SJCRH30 (cell line): Measurements from ENCODE around the gene NDUFB10. TPM values are rescaled to one million over a fixed set of nuclear protein-coding genes. Genes with fewer than 3 reads are reported as not detected.
"Not testable (repeated sequence)": the region's sequence is repeated elsewhere in the genome, so short reads cannot be mapped to it uniquely, and the experiment has no call there.

Experiments
- DNase-seq, 2 experiments: peaks; one replicate each; pipeline ENCODE4 v3.0.0-alpha.2; 2015 to 2020
- H3K27ac ChIP-seq: fragments of 250-450 bp; sonication (Bioruptor Pico); 2 replicates; pipeline ENCODE4 v1.5.1; 2020; ENCODE audit warnings: mild to moderate bottlenecking, moderate library complexity
- H3K27me3 ChIP-seq: fragments of 250-450 bp; sonication (Bioruptor Pico); 2 replicates; pipeline ENCODE4 v1.5.1; 2020; ENCODE audit warnings: mild to moderate bottlenecking, moderate library complexity
- H3K36me3 ChIP-seq: fragments of 250-450 bp; sonication (Bioruptor Pico); 2 replicates; pipeline ENCODE4 v1.5.1; 2020; ENCODE audit warnings: mild to moderate bottlenecking, moderate library complexity
- H3K4me1 ChIP-seq: fragments of 250-450 bp; sonication (Bioruptor Pico); 2 replicates; pipeline ENCODE4 v1.5.1; 2020; ENCODE audit warnings: mild to moderate bottlenecking, moderate library complexity
- H3K4me3 ChIP-seq: fragments of 250-450 bp; sonication (Bioruptor Pico); 2 replicates; pipeline ENCODE4 v1.5.1; 2020; ENCODE audit warnings: mild to moderate bottlenecking, moderate library complexity
- H3K9me3 ChIP-seq: fragments of 250-450 bp; sonication (Bioruptor Pico); replicated peaks from 2 replicates; pipeline ENCODE4 v1.5.1; 2020; ENCODE audit warnings: mild to moderate bottlenecking, moderate library complexity
- total RNA-seq: library from RNA; depleted of rRNA; stranded (reverse); fragments of >200 nt; shearing (Covaris generic); gene quantifications from 2 replicates; pipeline ENCODE4 v1.2.3, GENCODE V29; 2014

Gene NDUFB10
- total RNA-seq, 1 experiment from 2014 or later, result 157 TPM

- no peak for DNase-seq
- Histone ChIP-seq H3K4me1 (peaks cover 5% of the 10 kb centered on the region; the same call in 1 of the 2 replicates), H3K36me3 (no peaks in the 10 kb centered on the region), H3K27ac (no peak overlapping the region), H3K27me3 (no peaks in the 10 kb centered on the region), H3K4me3 (no peak overlapping the region), H3K9me3 (no peaks in the 10 kb centered on the region)
These were observed 20.4 kb upstream of the NDUFB10 start for GRCh38 chr16:1938910-1939309.

- H3K4me1 ChIP-seq, H3K27ac ChIP-seq, DNase-seq, H3K36me3 ChIP-seq, H3K4me3 ChIP-seq, H3K27me3 ChIP-seq, H3K9me3 ChIP-seq: not testable (repeated sequence)
These were observed 19.5 kb upstream of the NDUFB10 start for GRCh38 chr16:1939833-1940232.

- Histone ChIP-seq H3K27ac (no peak overlapping the region), H3K4me1 (peaks cover 2% of the 10 kb centered on the region; the same call in 1 of the 2 replicates), H3K27me3 (no peaks in the 10 kb centered on the region), H3K9me3 (no peaks in the 10 kb centered on the region), H3K4me3 (no peak overlapping the region), H3K36me3 (no peaks in the 10 kb centered on the region)
- DNase-seq, result no peak
These were observed 18.8 kb upstream of the NDUFB10 start for GRCh38 chr16:1940273-1941161.

GRCh38 chr16:1941162-1942046 lies 17.9 kb upstream of the NDUFB10 start:
- Histone ChIP-seq H3K27me3 (no peaks in the 10 kb centered on the region), H3K4me1 (no peaks in the 10 kb centered on the region; the same call in 1 of the 2 replicates), H3K4me3 (no peak overlapping the region), H3K9me3 (no peaks in the 10 kb centered on the region), H3K36me3 (no peaks in the 10 kb centered on the region), H3K27ac (no peak overlapping the region)
- DNase-seq, result no peak

- Histone ChIP-seq H3K4me3 (peak overlapping the region; percentile 66), H3K36me3 (no peaks in the 10 kb centered on the region), H3K4me1 (no peaks in the 10 kb centered on the region; the same call in 1 of the 2 replicates), H3K27ac (no peak overlapping the region), H3K27me3 (no peaks in the 10 kb centered on the region), H3K9me3 (no peaks in the 10 kb centered on the region)
- no peak for DNase-seq
These were observed 17.1 kb upstream of the NDUFB10 start for GRCh38 chr16:1942047-1942809.

- Histone ChIP-seq H3K9me3 (no peaks in the 10 kb centered on the region), H3K27ac (no peak within 1 kb of the TSS), H3K4me1 (no peaks in the 10 kb centered on the region; the same call in 1 of the 2 replicates), H3K27me3 (no peaks in the 10 kb centered on the region), H3K4me3 (peak within 1 kb of the TSS; percentile 66), H3K36me3 (no peaks in the 10 kb centered on the region)
- peak; percentile 100 for DNase-seq
These were observed 16.3 kb upstream of the NDUFB10 start, which contains the start of gene MSRB1 for GRCh38 chr16:1942810-1943726. Gene MSRB1 (minus strand): TSS chr16:1943199. CDS start chr16:1943156, 43 bp downstream.

- Histone ChIP-seq H3K4me1 (no peaks in the 10 kb centered on the region; the same call in 1 of the 2 replicates), H3K36me3 (no peaks in the 10 kb centered on the region), H3K27me3 (no peaks in the 10 kb centered on the region), H3K4me3 (no peak overlapping the region), H3K27ac (no peak overlapping the region), H3K9me3 (no peaks in the 10 kb centered on the region)
- no peak for DNase-seq
These were observed 14.6 kb upstream of the NDUFB10 start for GRCh38 chr16:1944612-1945199.

- H3K27me3 ChIP-seq, result no peaks in the 10 kb centered on the region
- no peaks in the 10 kb centered on the region; the same call in 1 of the 2 replicates for H3K4me1 ChIP-seq
- H3K4me3 ChIP-seq, result no peak overlapping the region
- no peak overlapping the region for H3K27ac ChIP-seq
- H3K9me3 ChIP-seq, result no peaks in the 10 kb centered on the region
- H3K36me3 ChIP-seq, result no peaks in the 10 kb centered on the region
- DNase-seq, result no peak
These were observed 13.6 kb upstream of the NDUFB10 start for GRCh38 chr16:1945559-1946391.

- DNase-seq, result no peak
- Histone ChIP-seq H3K4me1 (no peaks in the 10 kb centered on the region; the same call in 1 of the 2 replicates), H3K27ac (no peak overlapping the region), H3K4me3 (no peak overlapping the region), H3K27me3 (no peaks in the 10 kb centered on the region), H3K9me3 (no peaks in the 10 kb centered on the region), H3K36me3 (no peaks in the 10 kb centered on the region)
These were observed 12.6 kb upstream of the NDUFB10 start for GRCh38 chr16:1946495-1947368.

GRCh38 chr16:1947369-1947670 lies 12.0 kb upstream of the NDUFB10 start:
- H3K36me3 ChIP-seq, result no peaks in the 10 kb centered on the region
- H3K4me3 ChIP-seq, result no peak overlapping the region
- no peaks in the 10 kb centered on the region for H3K27me3 ChIP-seq
- H3K4me1 ChIP-seq, result no peaks in the 10 kb centered on the region
- no peak for DNase-seq
- no peak overlapping the region for H3K27ac ChIP-seq
- no peaks in the 10 kb centered on the region for H3K9me3 ChIP-seq

- DNase-seq, result no peak
- Histone ChIP-seq H3K27ac (no peak overlapping the region), H3K4me3 (no peak overlapping the region), H3K9me3 (no peaks in the 10 kb centered on the region), H3K36me3 (no peaks in the 10 kb centered on the region), H3K4me1 (peaks cover 8% of the 10 kb centered on the region), H3K27me3 (no peaks in the 10 kb centered on the region)
These were observed 9.8 kb upstream of the NDUFB10 start for GRCh38 chr16:1949507-1949906.

GRCh38 chr16:1950047-1950446 lies 9.3 kb upstream of the NDUFB10 start:
- Histone ChIP-seq H3K27ac (no peak overlapping the region), H3K36me3 (no peaks in the 10 kb centered on the region), H3K4me1 (peaks cover 13% of the 10 kb centered on the region), H3K9me3 (no peaks in the 10 kb centered on the region), H3K27me3 (no peaks in the 10 kb centered on the region), H3K4me3 (no peak overlapping the region)
- DNase-seq, result no peak
